SU-DHL-6 (cell line): ENCODE data around the gene DUSP16.

Source experiments
- EZH2phosphoT487 ChIP-seq: fragments of 200-600 bp; sonication (generic), shearing (Covaris generic); conservative IDR thresholded peaks from 2 replicates; pipeline ENCODE4 v1.6.1; 2018; ENCODE audit warnings: mild to moderate bottlenecking, antibody characterized with exemption, low read length, moderate library complexity, mixed read lengths
- TF ChIP-seq, protein P1 (sequence below): fragments of 200-600 bp; sonication (generic); IDR thresholded peaks from one replicate; pipeline ENCODE4 v1.5.1; 2017; ENCODE audit warnings: antibody characterized with exemption, mild to moderate bottlenecking, low read length, moderate library complexity; ENCODE audit not compliant: insufficient read depth, poor library complexity, severe bottlenecking

DNA sequence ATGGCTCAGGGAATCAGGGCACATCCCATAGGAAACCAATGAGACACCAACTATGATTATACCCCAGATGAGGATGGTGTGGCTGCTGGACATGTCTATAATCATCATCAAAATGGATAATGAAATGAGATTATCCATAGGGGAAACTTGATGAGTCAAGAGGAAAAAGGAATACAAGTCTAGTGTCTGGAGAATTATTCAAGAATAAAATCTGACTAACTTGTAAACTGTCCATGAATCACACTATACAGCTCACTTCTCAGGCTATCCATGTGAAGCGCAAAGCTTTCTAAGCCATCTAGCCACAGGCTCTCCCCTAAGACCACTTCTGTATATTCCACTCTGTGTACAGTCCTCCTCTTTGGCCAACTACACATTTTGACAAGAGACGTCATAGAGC lies 52.5 kb downstream of the DUSP16 start:
- TF ChIP-seq, protein P1, sequence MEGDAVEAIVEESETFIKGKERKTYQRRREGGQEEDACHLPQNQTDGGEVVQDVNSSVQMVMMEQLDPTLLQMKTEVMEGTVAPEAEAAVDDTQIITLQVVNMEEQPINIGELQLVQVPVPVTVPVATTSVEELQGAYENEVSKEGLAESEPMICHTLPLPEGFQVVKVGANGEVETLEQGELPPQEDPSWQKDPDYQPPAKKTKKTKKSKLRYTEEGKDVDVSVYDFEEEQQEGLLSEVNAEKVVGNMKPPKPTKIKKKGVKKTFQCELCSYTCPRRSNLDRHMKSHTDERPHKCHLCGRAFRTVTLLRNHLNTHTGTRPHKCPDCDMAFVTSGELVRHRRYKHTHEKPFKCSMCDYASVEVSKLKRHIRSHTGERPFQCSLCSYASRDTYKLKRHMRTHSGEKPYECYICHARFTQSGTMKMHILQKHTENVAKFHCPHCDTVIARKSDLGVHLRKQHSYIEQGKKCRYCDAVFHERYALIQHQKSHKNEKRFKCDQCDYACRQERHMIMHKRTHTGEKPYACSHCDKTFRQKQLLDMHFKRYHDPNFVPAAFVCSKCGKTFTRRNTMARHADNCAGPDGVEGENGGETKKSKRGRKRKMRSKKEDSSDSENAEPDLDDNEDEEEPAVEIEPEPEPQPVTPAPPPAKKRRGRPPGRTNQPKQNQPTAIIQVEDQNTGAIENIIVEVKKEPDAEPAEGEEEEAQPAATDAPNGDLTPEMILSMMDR = no peak
- no peak for TF ChIP-seq EZH2phosphoT487
